SKM-1 (cell line): ENCODE measurements around the gene MAGI2.
A peak's percentile ranks its signal among the peaks of the same experiment; 100 is the strongest.
"Not testable (repeated sequence)": the region's sequence is repeated elsewhere in the genome, so short reads cannot be mapped to it uniquely, and the experiment has no call there.

ENCODE experiments used
- DNase-seq: peaks from one replicate; lab custom pipeline; 2025; ENCODE audit not compliant: unreplicated experiment; lab: John Stamatoyannopoulos, UW

The MAGI2 gene

DNA sequence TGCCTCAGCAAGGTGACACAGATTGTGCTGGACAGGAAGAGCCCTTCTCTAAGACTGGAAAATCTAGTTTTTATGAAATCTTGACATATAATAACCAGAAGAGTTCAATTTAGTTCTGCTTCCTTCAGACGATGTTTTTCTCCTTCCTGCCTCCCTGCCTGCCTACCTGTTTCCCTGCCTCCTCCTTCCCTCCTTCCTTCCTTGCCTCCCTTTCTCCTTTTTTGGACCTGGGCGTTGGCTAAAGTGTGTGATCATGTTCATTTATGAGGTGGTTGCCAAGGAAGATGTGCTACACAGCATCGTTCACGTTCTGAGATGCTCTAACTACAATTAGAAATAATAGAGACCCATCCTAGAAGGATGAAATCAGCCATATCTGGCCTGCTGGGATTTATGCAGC lies 1430.3 kb downstream of the MAGI2 start:
- DNase-seq: no peak

DNA sequence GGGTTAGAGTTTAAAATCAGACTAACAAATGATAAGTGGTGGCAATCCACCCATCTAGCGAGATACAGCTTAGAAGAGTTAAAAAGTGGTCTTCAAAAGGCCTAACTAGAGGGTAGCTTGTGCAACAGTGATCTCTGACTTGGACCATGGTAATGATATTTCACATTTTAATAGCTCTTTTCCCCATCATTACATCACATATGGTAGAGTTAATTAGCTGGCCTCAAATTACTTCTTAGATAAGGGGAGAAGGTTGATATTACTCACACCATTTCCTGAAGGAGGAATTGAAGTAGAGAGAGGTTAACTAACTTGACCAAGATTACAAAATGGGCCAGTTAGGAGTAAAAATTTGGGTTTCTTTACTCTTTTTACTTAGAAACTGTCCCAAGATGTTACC lies 1431.3 kb downstream of the MAGI2 start:
- DNase-seq: no peak

DNA sequence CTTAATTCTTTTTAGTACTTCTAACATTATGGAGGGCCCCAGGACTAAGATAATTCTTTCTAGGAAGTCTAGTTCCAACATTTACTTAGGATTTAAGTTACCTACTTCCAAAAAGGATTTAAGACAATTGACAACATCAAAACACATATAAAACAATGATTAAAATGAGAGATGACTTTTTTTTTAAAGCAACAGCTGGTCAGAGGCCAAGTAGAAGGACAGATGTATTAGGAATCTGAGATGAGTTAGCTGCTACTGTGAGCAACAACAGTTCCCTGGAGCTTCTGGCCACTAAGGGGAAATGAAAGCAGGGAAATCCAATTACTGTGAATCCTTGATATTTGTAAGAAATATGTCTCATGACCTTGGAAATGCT lies 1432.6 kb downstream of the MAGI2 start:
- no peak for DNase-seq

DNA sequence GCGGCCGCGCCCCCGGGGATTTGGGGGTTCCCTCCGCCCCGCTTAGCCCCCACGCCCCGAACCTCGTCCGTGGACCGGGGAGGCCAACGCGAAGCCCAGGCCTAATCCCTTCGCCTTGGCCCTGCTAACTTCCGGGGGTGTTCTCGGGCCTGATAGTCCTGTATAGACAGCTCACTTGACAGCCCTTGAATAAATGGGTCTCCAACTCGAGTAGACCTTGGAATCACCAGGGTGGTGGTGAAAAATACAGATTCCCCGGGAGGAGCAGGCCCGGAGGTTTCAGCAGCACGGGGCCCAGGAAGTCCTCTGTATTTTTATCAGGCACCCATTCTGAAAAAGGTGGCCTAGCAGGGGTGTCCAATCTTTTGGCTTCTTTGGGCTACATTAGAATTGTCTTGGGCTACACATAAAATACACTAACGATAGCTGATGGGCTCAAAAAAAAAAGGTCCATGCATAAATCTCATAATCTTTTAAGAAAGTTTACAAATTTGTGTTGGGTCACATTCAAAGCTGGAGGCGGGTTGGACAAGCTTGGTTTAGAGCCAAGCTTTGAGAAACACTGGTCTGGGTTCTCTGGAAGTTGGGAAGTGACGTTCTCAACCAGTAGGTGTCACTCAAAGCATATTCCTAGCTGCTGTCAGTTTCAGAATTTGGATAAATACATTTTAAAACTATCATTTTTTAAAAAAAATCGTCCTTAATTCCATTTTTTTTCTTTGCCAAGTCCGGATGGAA lies 1433.2 kb downstream of the MAGI2 start:
- peak; percentile 49 for DNase-seq

DNA sequence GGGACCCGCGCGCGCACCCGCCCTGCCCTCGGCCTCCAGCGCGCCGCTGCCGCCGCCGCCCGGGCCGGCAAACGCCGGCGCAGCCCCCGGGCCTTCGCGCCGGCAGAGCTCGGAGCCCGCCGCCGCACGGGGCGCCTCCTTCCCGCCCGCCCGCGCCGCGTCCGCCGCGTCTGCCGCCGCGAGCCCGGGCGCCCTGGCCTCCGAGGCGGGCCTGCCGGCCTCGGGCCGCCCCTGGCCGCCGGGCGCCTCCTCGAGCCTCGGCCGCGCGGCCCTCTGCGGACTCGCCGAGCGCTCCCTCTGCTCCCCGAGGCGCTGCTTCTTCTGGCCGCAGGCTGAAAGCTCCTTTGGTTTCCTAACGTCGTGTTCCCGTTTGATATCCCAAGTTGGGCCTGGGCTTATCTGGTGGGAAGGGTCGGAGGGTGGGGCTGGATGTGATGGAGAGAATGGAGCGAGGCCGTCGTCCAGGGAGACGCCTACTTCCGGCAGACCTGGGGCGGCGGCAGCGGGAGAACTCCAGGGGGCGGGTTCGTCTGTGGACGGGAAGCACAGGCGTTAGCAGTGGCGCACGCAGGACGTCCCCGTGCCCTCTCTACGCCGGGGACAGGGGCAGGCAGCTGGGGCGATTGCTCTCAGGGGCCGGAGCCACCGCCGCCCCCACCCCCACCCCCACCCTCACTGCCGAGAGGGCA lies 1433.9 kb downstream of the MAGI2 start:
- peak; percentile 47 for DNase-seq

DNA sequence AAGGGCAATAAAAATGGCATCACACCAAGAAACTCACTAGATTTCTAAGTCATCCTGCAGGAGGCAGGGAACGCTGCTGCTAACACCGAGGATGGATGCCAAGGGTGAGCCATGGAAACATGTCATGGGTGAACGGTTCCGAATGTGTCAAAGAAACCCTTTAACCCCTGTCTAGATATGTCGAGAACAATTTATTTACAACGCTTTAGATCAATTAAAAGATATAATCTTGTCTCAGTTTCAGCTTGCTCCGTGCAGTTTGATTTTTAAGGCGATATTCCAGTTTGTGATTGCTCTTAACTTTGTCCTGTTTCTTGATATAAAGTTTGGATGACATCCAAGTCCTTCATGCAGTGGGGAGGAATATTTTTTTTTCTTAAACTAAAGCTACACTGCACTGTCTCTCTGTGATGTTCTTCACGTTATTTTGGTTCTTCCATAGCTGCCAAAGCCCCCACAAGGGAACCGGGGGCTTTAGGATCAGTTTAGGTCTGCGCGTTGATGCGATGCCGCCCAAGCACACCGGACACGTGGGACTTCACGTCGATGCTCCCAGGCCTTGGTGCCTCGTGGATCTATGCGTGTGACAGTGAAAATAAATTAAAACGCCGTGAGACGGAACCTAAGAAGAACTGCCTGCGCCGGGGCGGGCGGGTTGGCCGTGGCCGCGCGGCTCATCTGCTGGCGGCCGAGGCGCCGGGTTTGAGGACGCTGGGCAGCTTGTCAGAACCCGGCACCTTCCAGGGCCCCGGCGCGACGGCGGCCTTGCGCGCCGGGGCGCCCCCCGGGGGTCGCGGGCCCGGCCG lies 1434.6 kb downstream of the MAGI2 start:
- DNase-seq: no peak

DNA sequence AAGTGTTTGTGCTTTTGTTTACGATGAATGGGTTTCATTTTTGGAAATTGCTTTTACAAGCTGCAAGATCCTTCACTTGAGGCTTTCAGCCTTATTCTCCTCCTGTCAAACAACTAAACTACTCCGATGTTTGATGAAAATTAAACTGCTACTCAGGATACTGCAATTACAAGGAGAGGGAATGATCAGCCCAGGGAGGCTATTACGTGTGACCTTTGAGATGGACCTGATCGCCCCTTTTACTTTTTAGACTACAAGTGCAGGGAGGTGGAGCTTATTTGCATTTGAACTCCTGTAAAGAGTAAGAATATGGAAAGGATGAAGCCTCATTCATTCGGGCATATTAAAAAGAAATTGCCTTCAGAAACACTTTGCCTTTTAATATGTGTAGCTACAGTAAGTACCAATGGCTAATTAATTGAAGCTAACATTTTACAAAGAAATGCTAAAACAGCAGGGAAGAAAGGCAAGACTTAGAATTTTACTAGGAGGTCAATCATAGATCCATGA lies 1435.8 kb downstream of the MAGI2 start:
- no peak for DNase-seq

- no peak for DNase-seq
Measured at GRCh38 chr7:78015574-78016260, 1437.8 kb downstream of the MAGI2 start.

GRCh38 chr7:78014401-78014800 lies 1439.1 kb downstream of the MAGI2 start:
- DNase-seq: no peak

GRCh38 chr7:78013386-78013785 lies 1440.1 kb downstream of the MAGI2 start:
- no peak for DNase-seq

GRCh38 chr7:78011642-78012041 lies 1441.8 kb downstream of the MAGI2 start:
- no peak for DNase-seq

- DNase-seq: no peak
Measured at GRCh38 chr7:78007231-78007630, 1446.2 kb downstream of the MAGI2 start.

GRCh38 chr7:78006063-78006755 lies 1447.3 kb downstream of the MAGI2 start:
- DNase-seq: no peak

DNA sequence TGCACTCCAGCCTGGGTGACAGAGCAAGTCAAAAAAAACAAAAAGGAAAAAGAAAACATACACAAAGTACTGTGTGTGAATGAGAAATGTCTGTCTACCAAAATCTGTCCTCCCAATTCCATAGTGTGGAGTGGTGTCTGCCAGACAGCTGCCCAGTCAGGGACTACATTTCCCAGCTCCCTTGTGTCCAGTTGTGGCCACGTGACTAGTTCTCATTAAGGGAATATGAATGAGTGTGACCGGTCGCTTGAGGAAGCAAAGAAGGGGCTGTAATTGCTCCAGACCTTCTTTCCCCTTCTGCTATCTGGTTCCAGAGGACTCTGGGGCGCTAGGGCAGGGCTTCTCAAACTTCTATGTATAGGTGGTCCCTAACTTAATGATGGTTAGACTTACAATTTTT lies 1450.8 kb downstream of the MAGI2 start:
- no peak for DNase-seq

DNA sequence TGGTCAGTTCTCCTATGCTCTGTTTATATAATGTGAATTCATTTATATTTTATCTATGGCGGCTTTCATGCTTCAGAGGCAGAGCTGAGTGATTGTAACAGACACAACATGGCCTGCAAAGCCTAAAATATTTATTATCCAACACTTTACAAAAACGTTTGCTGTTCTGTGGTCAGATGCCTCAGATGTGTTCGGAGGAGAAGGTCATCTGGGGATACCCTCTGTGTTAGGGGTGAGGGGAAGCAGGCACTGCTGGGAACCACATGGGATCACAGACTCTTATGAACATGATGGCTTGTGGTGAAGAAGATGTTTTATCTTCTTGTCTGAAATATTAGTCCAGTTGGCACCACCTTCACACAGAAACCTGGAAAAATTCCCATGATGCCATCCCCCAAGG lies 1451.4 kb downstream of the MAGI2 start:
- no peak for DNase-seq

DNA sequence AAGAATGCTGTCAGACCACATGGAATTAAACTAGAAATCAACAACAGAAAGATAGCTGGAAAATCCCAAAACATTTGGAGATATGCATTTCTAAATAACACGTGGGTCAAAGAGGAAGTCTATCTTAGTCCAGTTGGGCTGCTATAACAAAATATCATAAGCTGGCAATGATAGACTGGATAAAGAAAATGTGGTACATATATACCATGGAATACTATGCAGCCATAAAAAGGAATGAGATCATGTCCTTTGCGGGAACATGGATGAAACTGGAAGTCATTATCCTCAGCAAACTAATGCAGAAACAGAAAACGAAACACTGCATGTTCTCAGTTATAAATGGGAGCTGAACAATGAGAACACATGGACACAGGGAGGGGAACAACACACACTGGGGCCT lies 1454.3 kb downstream of the MAGI2 start:
- not testable (repeated sequence) for DNase-seq

DNA sequence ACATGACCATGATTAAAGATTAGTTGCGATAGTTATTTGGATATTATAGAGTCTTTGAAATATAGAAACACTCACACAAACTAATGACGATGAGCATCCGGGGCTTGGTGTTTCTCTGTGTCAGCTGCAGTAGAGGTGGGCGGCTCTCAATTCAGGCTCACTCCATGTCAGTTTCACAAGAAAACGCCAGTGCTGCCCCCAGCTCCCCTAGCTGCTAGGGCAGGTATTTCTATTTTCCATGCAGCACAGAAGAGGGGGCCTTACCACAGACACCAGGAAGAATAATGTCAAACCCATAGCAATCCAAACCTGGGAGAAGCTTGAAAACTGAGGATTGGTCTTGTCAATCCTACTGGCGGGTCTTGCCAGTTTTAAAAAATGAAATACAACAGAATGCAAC lies 1457.8 kb downstream of the MAGI2 start:
- no peak for DNase-seq

- DNase-seq: no peak
Measured at GRCh38 chr7:77993838-77994237, 1459.6 kb downstream of the MAGI2 start.

DNA sequence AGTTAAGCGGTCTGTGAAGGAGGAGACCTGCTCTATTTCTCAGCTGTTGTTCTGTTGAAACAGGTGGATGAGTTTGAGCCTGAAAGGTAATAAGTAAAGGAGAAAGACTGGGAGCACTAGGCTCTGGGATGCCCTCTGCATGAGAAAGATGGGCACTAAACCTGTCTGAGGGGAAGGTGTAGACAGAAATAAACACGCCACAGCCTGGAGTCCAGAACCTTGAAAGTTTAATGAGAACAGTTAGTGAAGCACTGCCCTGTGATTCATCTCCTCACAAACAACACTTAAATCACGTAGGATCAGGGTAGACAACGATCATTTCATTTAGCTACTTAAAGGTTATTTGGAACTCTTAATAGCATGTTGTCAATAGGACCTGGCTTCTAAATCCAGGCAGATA lies 1461.8 kb downstream of the MAGI2 start:
- DNase-seq: no peak

DNA sequence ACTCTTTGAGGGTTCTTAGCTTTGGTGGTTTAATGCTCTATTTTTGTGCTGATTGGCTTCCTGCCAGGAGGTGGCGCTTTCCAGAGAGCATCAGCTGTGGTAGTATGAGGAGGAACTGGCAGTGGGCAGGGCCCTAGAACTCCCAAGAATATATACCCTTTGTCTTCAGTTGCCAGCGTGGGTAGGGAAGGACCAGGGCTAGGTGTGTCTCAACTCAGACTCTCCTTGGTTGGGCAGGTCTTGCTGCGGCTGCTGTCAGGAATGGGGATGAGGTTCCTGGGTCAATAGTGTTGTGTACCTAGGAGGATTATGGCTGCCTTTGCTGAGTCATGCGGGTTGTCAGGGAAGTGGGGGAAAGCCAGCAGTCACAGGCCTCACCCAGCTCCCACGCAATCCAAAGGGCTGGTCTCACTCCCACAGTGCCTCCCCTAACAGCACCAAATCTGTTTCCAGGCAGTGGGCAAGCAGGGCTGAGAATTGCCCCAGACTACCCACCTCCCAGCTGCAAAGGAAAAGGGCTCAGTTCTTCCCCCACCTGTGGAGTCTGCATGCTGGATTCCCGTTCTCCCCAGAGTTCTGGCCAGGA lies 1463.4 kb downstream of the MAGI2 start:
- no peak for DNase-seq
